ENCODE results near the gene AADACL3.
"Not testable (repeated sequence)": the region's sequence is repeated elsewhere in the genome, so short reads cannot be mapped to it uniquely, and the experiment has no call there.

AADACL3 gene

GRCh38 chr1:12711536-12711935 is 4.4 kb upstream of the AADACL3 start:
- DNase-seq (ENCODE audit: extremely low spot score): no peak
- ChIA-PET CTCF (no interaction called here), POLR2A (no interaction called here)
- TF ChIP-seq ZNF384 (IDR thresholded peaks at IDR 0.05) (no peak), LEF1 (IDR thresholded peaks at IDR 0.05; ENCODE audit: borderline replicate concordance) (no peak)

GRCh38 chr1:12712076-12712475 is 3.8 kb upstream of the AADACL3 start:
- CTCF ChIA-PET: no interaction called here
- TF ChIP-seq ZNF384 (IDR thresholded peaks at IDR 0.05) (no peak), FOXM1 (IDR thresholded peaks at IDR 0.05; ENCODE audit: borderline replicate concordance) (no peak)
- DNase-seq (ENCODE audit: extremely low spot score): no peak
- POLR2A ChIA-PET: no interaction called here

GRCh38 chr1:12712929-12713328 is 3.0 kb upstream of the AADACL3 start:
- CTCF ChIA-PET: no interaction called here
- POLR2A ChIA-PET: no interaction called here
- DNase-seq (ENCODE audit: extremely low spot score): no peak
- TF ChIP-seq FOXM1 (IDR thresholded peaks at IDR 0.05; ENCODE audit: borderline replicate concordance) (no peak), ZNF384 (IDR thresholded peaks at IDR 0.05) (no peak), SP1 (IDR thresholded peaks at IDR 0.05) (no peak), CTBP1 (IDR thresholded peaks at IDR 0.05; ENCODE audit: borderline replicate concordance) (no peak), LEF1 (IDR thresholded peaks at IDR 0.05; ENCODE audit: borderline replicate concordance) (no peak), ARNT (IDR thresholded peaks at IDR 0.05) (no peak), L3MBTL2 (conservative IDR thresholded peaks at IDR 0.05) (no peak), PKNOX1 (IDR thresholded peaks at IDR 0.05) (no peak), ELF4 (IDR thresholded peaks at IDR 0.05) (no peak), TARDBP (IDR thresholded peaks at IDR 0.05) (no peak), FOXK2 (IDR thresholded peaks at IDR 0.05) (no peak), BHLHE40 (IDR thresholded peaks at IDR 0.05; ENCODE audit: borderline replicate concordance) (no peak), HDGF (IDR thresholded peaks at IDR 0.05; ENCODE audit: borderline replicate concordance) (no peak), FOXA1 (IDR thresholded peaks at IDR 0.05) (no peak)

- POLR2A ChIA-PET; DNase-seq (ENCODE audit: extremely low spot score); CTCF ChIA-PET: not testable (repeated sequence)
Observed at GRCh38 chr1:12713651-12714050, 2.3 kb upstream of the AADACL3 start.

GRCh38 chr1:12714710-12715475 is 1.0 kb upstream of the AADACL3 start:
- DNase-seq (ENCODE audit: extremely low spot score): no peak
- POLR2A ChIA-PET: no interaction called here
- CTCF ChIA-PET: no interaction called here
- TF ChIP-seq L3MBTL2 (conservative IDR thresholded peaks at IDR 0.05) (no peak), PKNOX1 (IDR thresholded peaks at IDR 0.05) (no peak), LEF1 (IDR thresholded peaks at IDR 0.05; ENCODE audit: borderline replicate concordance) (no peak), FOXK2 (IDR thresholded peaks at IDR 0.05) (no peak), FOXA1 (IDR thresholded peaks at IDR 0.05) (no peak), ZNF384 (IDR thresholded peaks at IDR 0.05) (no peak), BHLHE40 (IDR thresholded peaks at IDR 0.05; ENCODE audit: borderline replicate concordance) (no peak), FOXM1 (IDR thresholded peaks at IDR 0.05; ENCODE audit: borderline replicate concordance) (no peak), ELF4 (IDR thresholded peaks at IDR 0.05) (no peak), SUZ12 (IDR thresholded peaks at IDR 0.05) (no peak), HDGF (IDR thresholded peaks at IDR 0.05; ENCODE audit: borderline replicate concordance) (no peak), SP1 (IDR thresholded peaks at IDR 0.05) (no peak), TARDBP (IDR thresholded peaks at IDR 0.05) (no peak), NFRKB (IDR thresholded peaks at IDR 0.05) (no peak), ARNT (IDR thresholded peaks at IDR 0.05) (no peak), CTBP1 (IDR thresholded peaks at IDR 0.05; ENCODE audit: borderline replicate concordance) (no peak)

- DNase-seq (ENCODE audit: extremely low spot score): no peak
- ChIA-PET POLR2A (no interaction called here), CTCF (no interaction called here)
- no peak for TF ChIP-seq PKNOX1 (IDR thresholded peaks at IDR 0.05)
- no peak for TF ChIP-seq ELF4 (IDR thresholded peaks at IDR 0.05)
Observed at GRCh38 chr1:12717301-12717838, 1.5 kb downstream of the AADACL3 start.

- DNase-seq (ENCODE audit: extremely low spot score): no peak
- ChIA-PET CTCF (no interaction called here), POLR2A (no interaction called here)
- TF ChIP-seq BHLHE40 (IDR thresholded peaks at IDR 0.05; ENCODE audit: borderline replicate concordance) (no peak), L3MBTL2 (conservative IDR thresholded peaks at IDR 0.05) (no peak), PKNOX1 (IDR thresholded peaks at IDR 0.05) (no peak), CTBP1 (IDR thresholded peaks at IDR 0.05; ENCODE audit: borderline replicate concordance) (no peak), ZNF384 (IDR thresholded peaks at IDR 0.05) (no peak), ARNT (IDR thresholded peaks at IDR 0.05) (no peak), ELF4 (IDR thresholded peaks at IDR 0.05) (no peak), FOXK2 (IDR thresholded peaks at IDR 0.05) (no peak), SP1 (IDR thresholded peaks at IDR 0.05) (no peak), LEF1 (IDR thresholded peaks at IDR 0.05; ENCODE audit: borderline replicate concordance) (no peak), NFRKB (IDR thresholded peaks at IDR 0.05) (no peak), SUZ12 (IDR thresholded peaks at IDR 0.05) (no peak), TARDBP (IDR thresholded peaks at IDR 0.05) (no peak), FOXM1 (IDR thresholded peaks at IDR 0.05; ENCODE audit: borderline replicate concordance) (no peak), FOXA1 (IDR thresholded peaks at IDR 0.05) (no peak), HDGF (IDR thresholded peaks at IDR 0.05; ENCODE audit: borderline replicate concordance) (no peak)
Observed at GRCh38 chr1:12722626-12723025, 6.7 kb downstream of the AADACL3 start.
